ENCODE results near the gene TFEB.

DNA sequence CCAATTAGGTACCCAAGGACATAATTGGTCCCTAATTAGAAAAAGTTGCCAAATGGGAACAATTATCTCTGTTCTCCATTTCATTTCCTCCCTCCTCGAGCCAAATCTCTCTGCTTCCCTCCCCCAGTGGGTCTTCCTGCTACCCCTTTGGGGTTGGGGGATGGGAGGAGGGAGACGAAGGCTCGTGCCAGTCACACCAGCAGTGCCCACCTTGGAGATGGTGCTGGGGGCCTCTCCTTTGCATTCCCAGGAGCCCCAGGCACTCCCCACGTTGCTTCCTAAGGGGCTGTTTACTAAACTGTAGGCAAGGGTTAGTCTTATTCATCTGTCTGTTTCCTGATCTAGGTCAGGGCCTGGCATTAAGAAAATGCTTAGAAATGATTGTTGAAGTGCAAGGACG is 64.0 kb downstream of the TFEB start:
- TF ChIP-seq CTCF (IDR thresholded peaks at IDR 0.05; ENCODE audit: low read depth, low read length, poor library complexity, severe bottlenecking) (no peak), EZH2phosphoT487 (IDR thresholded peaks at IDR 0.05; ENCODE audit: borderline replicate concordance, low read length) (no peak)

Data from DOHH2 (cell line).